K562 (cell line): ENCODE data around the gene LOXL4. TPM values are rescaled to one million over a fixed set of nuclear protein-coding genes. Genes with fewer than 3 reads are reported as not detected.
A peak's percentile ranks its signal among the peaks of the same experiment; 100 is the strongest.

Source experiments
- ATAC-seq: fragments of 200-7000 bp; cut with Tn5 transposase; 3 replicates; pipeline ENCODE4 v1.9.1; 2020; ENCODE audit warnings: moderate library complexity
- BruUV-seq: library from RNA; stranded (reverse); fragments of 400-500 nt; replicated peaks from 2 replicates; lab custom pipeline; 2021; lab: Mats Ljungman, UMichigan
- CTCF ChIA-PET: fragments of 300-600 bp; formaldehyde crosslinking; extraction: SDS; loops from one replicate; lab custom pipeline; 2021; ENCODE audit warnings: low intra/inter-chr PET ratio; lab: Yijun Ruan, JAX
- POLR2A ChIA-PET: fragments of 300-600, 350-650 bp; sonication (Branson Sonifier 250); formaldehyde crosslinking; extraction: SDS; loops from one replicate; lab custom pipeline; 2021; ENCODE audit warnings: antibody characterized with exemption, inconsistent platforms; lab: Yijun Ruan, JAX
- DNase-seq, 4 experiments: peaks; one replicate each; pipeline versions ENCODE4 v3.0.0 to v3.0.0-alpha.2; 2011 to 2018; ENCODE audit warnings: low spot score in 3 of 4, mixed read lengths in 3 of 4; ENCODE audit errors: extremely low read depth in 1 of 4
- FAIRE-seq: peaks from 2 replicates; lab custom pipeline; 2011; peaks lifted over from hg19 to GRCh38; lab: Jason Lieb, UNC
- H2AFZ ChIP-seq: 2 replicates; pipeline ENCODE4 v1.6.0; 2011; ENCODE audit warnings: low read depth, low read length, control low read depth, inconsistent platforms
- H3K27ac ChIP-seq: fragments of 200-600 bp; 3 replicates; pipeline ENCODE4 v1.8.0; 2011; ENCODE audit warnings: low read depth, mild to moderate bottlenecking, control low read depth, inconsistent platforms, low read length, moderate library complexity, mixed read lengths; ENCODE audit errors: extremely low read depth
- H3K27me3 ChIP-seq, 2 experiments: fragments of 300-600 bp in 1 of 2; 2 replicates in 1 of 2; 3 replicates in 1 of 2; pipeline versions ENCODE4 v1.6.0 to v1.8.0; 2011; ENCODE audit warnings: inconsistent platforms in 2 of 2, low read length in 2 of 2, mild to moderate bottlenecking in 1 of 2, mixed read lengths in 1 of 2, moderate library complexity in 1 of 2; ENCODE audit not compliant: control insufficient read depth in 2 of 2, insufficient read depth in 2 of 2
- H3K36me3 ChIP-seq: fragments of 300-600 bp; 3 replicates; pipeline ENCODE4 v1.8.0; 2011; ENCODE audit warnings: mild to moderate bottlenecking, low read length, inconsistent platforms; ENCODE audit not compliant: control insufficient read depth, insufficient read depth
- H3K4me1 ChIP-seq, 2 experiments: fragments of 200-600 bp in 1 of 2; replicated peaks in 1 of 2; 2 replicates in 1 of 2; 3 replicates in 1 of 2; pipeline versions ENCODE4 v1.5.1 to v1.8.0; 2011; ENCODE audit warnings: inconsistent platforms in 2 of 2, low read length in 2 of 2, mild to moderate bottlenecking in 1 of 2, mixed read lengths in 1 of 2, moderate library complexity in 1 of 2; ENCODE audit not compliant: control insufficient read depth in 2 of 2, insufficient read depth in 2 of 2
- H3K4me2 ChIP-seq: 2 replicates; pipeline ENCODE4 v1.6.1; 2011; ENCODE audit warnings: low read length, control low read depth, inconsistent platforms, mixed read lengths; ENCODE audit not compliant: insufficient read depth
- H3K4me3 ChIP-seq: fragments of 200-600 bp; sonication (generic), shearing (Covaris generic); 2 replicates; pipeline ENCODE4 v1.5.1; 2016; ENCODE audit warnings: control low read depth, inconsistent platforms
- H3K79me2 ChIP-seq: fragments of 200-600 bp; 3 replicates; pipeline ENCODE4 v1.8.0; 2011; ENCODE audit warnings: low read length, inconsistent platforms; ENCODE audit not compliant: control insufficient read depth, insufficient read depth
- H3K9ac ChIP-seq, 2 experiments: 2 replicates each; pipeline versions ENCODE4 v1.6.0 to v1.6.1; 2011; ENCODE audit warnings: low read depth in 2 of 2, low read length in 2 of 2, control low read depth in 1 of 2, inconsistent platforms in 1 of 2, mild to moderate bottlenecking in 1 of 2, mixed read lengths in 1 of 2; ENCODE audit not compliant: insufficient read depth in 1 of 2
- H3K9me1 ChIP-seq: one replicate; pipeline ENCODE4 v1.6.0; 2011; ENCODE audit warnings: inconsistent platforms, mild to moderate bottlenecking, low read length, moderate library complexity; ENCODE audit not compliant: control insufficient read depth, insufficient read depth
- H3K9me3 ChIP-seq: replicated peaks from 2 replicates; pipeline ENCODE4 v1.5.1; 2011; ENCODE audit warnings: low read depth, low read length, inconsistent platforms; ENCODE audit not compliant: control insufficient read depth, insufficient read depth
- H4K20me1 ChIP-seq: replicated peaks from 2 replicates; pipeline ENCODE4 v1.6.1; 2011; ENCODE audit warnings: low read length, inconsistent platforms, mixed read lengths; ENCODE audit not compliant: control insufficient read depth, insufficient read depth
- CCNT2 ChIP-seq: IDR thresholded peaks from 2 replicates; pipeline ENCODE4 v1.6.1; 2011; ENCODE audit warnings: borderline replicate concordance, low read depth, mild to moderate bottlenecking, moderate library complexity, mixed read lengths, low read length; ENCODE audit not compliant: insufficient read length; ENCODE audit errors: extremely low read depth
- GTF2F1 ChIP-seq: IDR thresholded peaks from 2 replicates; pipeline ENCODE4 v1.6.1; 2011; ENCODE audit warnings: low read depth, low read length, improper control_type of control experiment
- KLF10 ChIP-seq: fragments of 250-450 bp; sonication (Bioruptor Pico); IDR thresholded peaks from 2 replicates; pipeline ENCODE4 v1.6.1; 2021; ENCODE audit warnings: matching md5 sums
- MAFF ChIP-seq: IDR thresholded peaks from 2 replicates; pipeline ENCODE4 v1.6.1; 2012; ENCODE audit warnings: low read length, improper control_type of control experiment
- MEIS2 ChIP-seq: fragments of 450-650 bp; IDR thresholded peaks from 2 replicates; pipeline ENCODE4 v1.6.1; 2014; ENCODE audit warnings: mild to moderate bottlenecking; ENCODE audit not compliant: partially characterized antibody
- MYBL2 ChIP-seq, 2 experiments: fragments of 450-650 bp in 1 of 2; sonication (generic) in 1 of 2; formaldehyde crosslinking in 1 of 2; IDR thresholded peaks; 2 replicates each; pipeline versions ENCODE4 v1.6.1 to v1.8.1; 2017 to 2022; ENCODE audit warnings: borderline replicate concordance in 1 of 2, inconsistent platforms in 1 of 2, low read depth in 1 of 2, mild to moderate bottlenecking in 1 of 2, missing genetic modification reagents in 1 of 2, moderate library complexity in 1 of 2
- SIRT6 ChIP-seq: IDR thresholded peaks from one replicate; pipeline ENCODE4 v1.6.1; 2012; ENCODE audit warnings: low read depth, mild to moderate bottlenecking, control low read depth, inconsistent platforms, low read length, moderate library complexity
- SPI1 ChIP-seq: IDR thresholded peaks from 2 replicates; pipeline ENCODE4 v1.6.1; 2011; ENCODE audit warnings: low read depth, low read length, control low read depth, borderline replicate concordance
- STAG1 ChIP-seq: sonication (generic); formaldehyde crosslinking; IDR thresholded peaks from 2 replicates; pipeline ENCODE4 v1.5.0; 2020; ENCODE audit warnings: missing genetic modification reagents, borderline replicate concordance
- ZBTB8A ChIP-seq: fragments of 450-650 bp; IDR thresholded peaks from 2 replicates; pipeline ENCODE4 v1.6.1; 2018; ENCODE audit warnings: mild to moderate bottlenecking, moderate library complexity; ENCODE audit not compliant: partially characterized antibody
- ZNF146 ChIP-seq: IDR thresholded peaks from one replicate; pipeline ENCODE4 v1.6.1; 2018; ENCODE audit warnings: missing compliant biosample characterization; ENCODE audit not compliant: unreplicated experiment
- whole genome bisulfite sequencing: fragments of 100-300 bp; shearing (Covaris generic); methylation state at CpG from one replicate; pipeline ENCODE4 v1.1.6; 2016; ENCODE audit warnings: low coverage, mixed read lengths; ENCODE audit not compliant: insufficient coverage; ENCODE audit errors: missing lambda C conversion rate; 5-methylcytosine and 5-hydroxymethylcytosine counted together
- in situ Hi-C: fragments of 300-500 bp; cut with MboI; formaldehyde crosslinking; loops from 4 replicates; pipeline ENCODE4 v1.15.0; 2018; ENCODE audit warnings: inconsistent platforms, mixed read lengths
- intact Hi-C: fragments of 100-400 bp; cut with micrococcal nuclease; formaldehyde crosslinking; loops from 2 replicates; pipeline ENCODE4 v1.14.2; 2022
- polyA plus RNA-seq, 8 experiments: library from polyadenylated mRNA; depleted of rRNA in 4 of 8; stranded (reverse) in 5 of 8; unstranded in 3 of 8; fragments of >200 nt; fragmentation: Nextera tagmentation in 2 of 8; fragmentation: Illumina TruSeq in 1 of 8; extraction: Ambion mirVana in 2 of 8; extraction: Trizol in 1 of 8; gene quantifications; 2 replicates each; pipeline versions ENCODE4 v1.2.1 to v1.2.3, GENCODE V29; 2011 to 2014; ENCODE audit warnings: inconsistent platforms in 1 of 8, missing spikeins in 1 of 8
- total RNA-seq, 7 experiments: library from RNA; depleted of rRNA in 6 of 7; stranded (reverse); fragments of >200 nt in 6 of 7; fragmentation: Illumina TruSeq in 2 of 7; extraction: Trizol in 2 of 7; gene quantifications; 2 replicates each; pipeline versions ENCODE4 v1.2.1 to v1.2.3, GENCODE V29; 2011 to 2021; ENCODE audit warnings: low replicate concordance in 1 of 7
- TF ChIP-seq, protein P1 (sequence below): fragments of 250-450 bp; sonication (Bioruptor Pico); IDR thresholded peaks from 2 replicates; pipeline ENCODE4 v1.8.0; 2021; ENCODE audit warnings: moderate library complexity, mild to moderate bottlenecking, inconsistent platforms
- TF ChIP-seq, protein P2 (sequence below): fragments of 450-650 bp; IDR thresholded peaks from 2 replicates; pipeline ENCODE4 v1.6.1; 2016
- TF ChIP-seq, protein P3 (sequence below): fragments of 250-450 bp; sonication (Bioruptor Pico); IDR thresholded peaks from 2 replicates; pipeline ENCODE4 v1.8.0; 2022; ENCODE audit warnings: inconsistent platforms, mild to moderate bottlenecking, moderate library complexity, borderline replicate concordance

Gene LOXL4
- total and polyA plus RNA-seq, 9 of the 15 experiments (the other 6 are each of a cell fraction or from before 2014, with no cell fraction given), result 0.03 to 0.35 (median 0.05) TPM; not detected in 3

GRCh38 chr10:98235846-98236245 lies 32.1 kb downstream of the LOXL4 start:
- Histone ChIP-seq H3K4me1 (peaks cover 0 to 36% of the 10 kb centered on the region in 2 experiments; a peak in 3 of 5 replicates), H3K9me1 (peaks cover 2% of the 10 kb centered on the region), H3K9me3 (no peaks in the 10 kb centered on the region), H3K36me3 (peaks cover 38% of the 10 kb centered on the region), H3K27me3 (no peaks in the 10 kb centered on the region), H3K4me2 (peak overlapping the region; percentile 14; the same call in 1 of the 2 replicates), H3K4me3 (no peak overlapping the region), H3K9ac (no peak overlapping the region; a peak in 1 of 4 replicates), H2AFZ (no peak overlapping the region), H4K20me1 (no peaks in the 10 kb centered on the region; the same call in 1 of the 2 replicates), H3K79me2 (peaks cover 5% of the 10 kb centered on the region; the same call in 2 of the 3 replicates), H3K27ac (peak overlapping the region; percentile 68)
- DNase-seq, result peak in 1 of 4 experiments; percentile 27
- 31% methylated on average over 3 of the region's 5 CpGs for WGBS
- BruUV-seq, result no TSS peak
- ChIA-PET CTCF (no interaction called here), POLR2A (interaction anchor here (0.6 to 1.4 kb wide), 3 partner anchors 17 to 223 kb away, joined by 3 read pairs; no protein-coding TSS in a partner anchor)
- peak; percentile 74 for FAIRE-seq
- TF ChIP-seq, protein P1, sequence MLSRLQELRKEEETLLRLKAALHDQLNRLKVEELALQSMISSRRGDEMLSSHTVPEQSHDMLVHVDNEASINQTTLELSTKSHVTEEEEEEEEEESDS, result no peak
- TF ChIP-seq MAFF (no peak), SPI1 (no peak), SIRT6 (no peak), ZBTB8A (no peak), CCNT2 (no peak), STAG1 (CRISPR knock-in tag) (no peak), ZNF146 (CRISPR knock-in tag) (no peak), MEIS2 (no peak), KLF10 (CRISPR knock-in tag) (no peak), MYBL2 (IDR thresholded peaks at IDR 0.05; ENCODE audit: low read depth) (no peak), MYBL2 (CRISPR knock-in tag; IDR thresholded peaks at IDR 0.05; ENCODE audit: borderline replicate concordance) (no peak), GTF2F1 (no peak)
- TF ChIP-seq, protein P2, sequence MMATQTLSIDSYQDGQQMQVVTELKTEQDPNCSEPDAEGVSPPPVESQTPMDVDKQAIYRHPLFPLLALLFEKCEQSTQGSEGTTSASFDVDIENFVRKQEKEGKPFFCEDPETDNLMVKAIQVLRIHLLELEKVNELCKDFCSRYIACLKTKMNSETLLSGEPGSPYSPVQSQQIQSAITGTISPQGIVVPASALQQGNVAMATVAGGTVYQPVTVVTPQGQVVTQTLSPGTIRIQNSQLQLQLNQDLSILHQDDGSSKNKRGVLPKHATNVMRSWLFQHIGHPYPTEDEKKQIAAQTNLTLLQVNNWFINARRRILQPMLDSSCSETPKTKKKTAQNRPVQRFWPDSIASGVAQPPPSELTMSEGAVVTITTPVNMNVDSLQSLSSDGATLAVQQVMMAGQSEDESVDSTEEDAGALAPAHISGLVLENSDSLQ, result no peak
- TF ChIP-seq, protein P3, sequence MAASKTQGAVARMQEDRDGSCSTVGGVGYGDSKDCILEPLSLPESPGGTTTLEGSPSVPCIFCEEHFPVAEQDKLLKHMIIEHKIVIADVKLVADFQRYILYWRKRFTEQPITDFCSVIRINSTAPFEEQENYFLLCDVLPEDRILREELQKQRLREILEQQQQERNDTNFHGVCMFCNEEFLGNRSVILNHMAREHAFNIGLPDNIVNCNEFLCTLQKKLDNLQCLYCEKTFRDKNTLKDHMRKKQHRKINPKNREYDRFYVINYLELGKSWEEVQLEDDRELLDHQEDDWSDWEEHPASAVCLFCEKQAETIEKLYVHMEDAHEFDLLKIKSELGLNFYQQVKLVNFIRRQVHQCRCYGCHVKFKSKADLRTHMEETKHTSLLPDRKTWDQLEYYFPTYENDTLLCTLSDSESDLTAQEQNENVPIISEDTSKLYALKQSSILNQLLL, result no peak
- in situ Hi-C loops, result no loop called here
- ATAC-seq, result peak; percentile 68
- intact Hi-C loops, result loop anchor here (5.0 kb wide), 1 partner anchor 64 kb away; no protein-coding TSS in a partner anchor
